ENCODE measurements around the gene PRR7. TPM values are rescaled to one million over a fixed set of nuclear protein-coding genes. Genes with fewer than 3 reads are reported as not detected.

PRR7 gene
- polyA plus RNA-seq, 3 donors = 1.8 to 17.4 (median 2.1) TPM

DNA sequence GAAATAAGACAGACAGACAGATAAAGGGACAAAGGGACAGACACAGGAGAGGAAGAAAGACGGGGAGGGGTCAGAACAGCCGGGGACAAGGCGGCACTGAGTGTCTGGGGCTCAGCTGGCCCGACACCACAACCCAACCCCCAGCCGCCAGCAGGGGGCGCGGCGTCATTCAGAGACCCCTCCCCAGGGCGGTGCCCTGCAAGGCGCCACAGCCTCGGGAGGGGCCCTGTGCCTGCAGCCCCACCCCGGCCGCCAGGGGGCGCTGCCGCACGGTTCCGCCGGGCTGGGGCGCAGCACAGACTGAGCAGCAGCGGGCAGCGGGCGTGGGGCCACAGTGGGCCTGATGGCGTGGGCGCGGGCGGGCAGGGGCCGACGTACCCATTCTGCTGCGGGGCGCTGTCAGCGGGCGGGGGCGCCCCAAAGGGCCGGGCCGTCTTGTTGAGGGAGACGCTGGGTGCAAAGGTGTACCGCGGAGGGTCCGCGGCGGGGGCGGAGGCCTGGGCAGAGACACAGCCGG, 44.9 kb downstream of the PRR7 start:
- H3K9ac ChIP-seq (ENCODE audit: insufficient read depth, low read length, poor library complexity, severe bottlenecking) = no peak overlapping the region
- H3K36me3 ChIP-seq (replicated peaks in 1 of 2; ENCODE audit: control insufficient read depth in 1 of 2, insufficient read depth in 2 of 2, low read length in 2 of 2) = peaks cover 40 to 58% of the 10 kb centered on the region in 2 donors
- peak; percentile 81 for TF ChIP-seq CTCF (IDR thresholded peaks at IDR 0.05)
- H2AFZ ChIP-seq (ENCODE audit: insufficient read depth, low read depth, low read length, poor library complexity, severe bottlenecking) = no peak overlapping the region
- no peaks in the 10 kb centered on the region for H3K27me3 ChIP-seq (ENCODE audit: control insufficient read depth in 2 of 2, insufficient read depth in 2 of 2, low read length in 2 of 2)
- H3K27ac ChIP-seq (ENCODE audit: low read depth in 1 of 2, low read length in 2 of 2) = no peak overlapping the region
- H3K9me3 ChIP-seq (replicated peaks in 1 of 2; ENCODE audit: control insufficient read depth in 1 of 2, insufficient read depth in 1 of 2, low read length in 2 of 2) = no peaks in the 10 kb centered on the region
- H3K36me3 Mint-ChIP-seq = peaks cover 54 to 71% of the 10 kb centered on the region in 2 donors
- 88% methylated on average over 30 of the region's 43 CpGs for WGBS (ENCODE audit: insufficient coverage)
- no peak overlapping the region for H3K4me3 Mint-ChIP-seq
- no peak overlapping the region for H3K4me3 ChIP-seq (replicated peaks in 1 of 3; ENCODE audit: low read depth in 2 of 3, low read length in 3 of 3)
- peaks cover 0 to 4% (median 0%) of the 10 kb centered on the region in 7 donors for H3K9me3 Mint-ChIP-seq
- no peak overlapping the region for H3K4me2 ChIP-seq (replicated peaks; ENCODE audit: extremely low read depth, low read length, poor library complexity, severe bottlenecking)
- DNase-seq = no peak
- H3K4me1 Mint-ChIP-seq = peaks cover 50% of the 10 kb centered on the region
- peaks cover 26% of the 10 kb centered on the region for H3K79me2 ChIP-seq (ENCODE audit: insufficient read depth, low read length)
- peaks cover 52 to 58% of the 10 kb centered on the region in 2 donors for H3K4me1 ChIP-seq (ENCODE audit: control insufficient read depth in 1 of 2, insufficient read depth in 2 of 2, low read length in 2 of 2)
- H3K27me3 Mint-ChIP-seq (ENCODE audit: low read depth in 3 of 3) = peaks cover 3 to 9% (median 4%) of the 10 kb centered on the region in 3 donors
- intact Hi-C loops (cut with micrococcal nuclease) = loop anchor here in 1 of 2 donors (10.0 kb wide), 1 partner anchor 53 kb away; no protein-coding TSS in a partner anchor
- H3K27ac Mint-ChIP-seq = peak overlapping the region in 2 of 7 donors; percentile 18 to 68
- H4K20me1 ChIP-seq (ENCODE audit: insufficient read depth, low read length) = peaks cover 35% of the 10 kb centered on the region

DNA sequence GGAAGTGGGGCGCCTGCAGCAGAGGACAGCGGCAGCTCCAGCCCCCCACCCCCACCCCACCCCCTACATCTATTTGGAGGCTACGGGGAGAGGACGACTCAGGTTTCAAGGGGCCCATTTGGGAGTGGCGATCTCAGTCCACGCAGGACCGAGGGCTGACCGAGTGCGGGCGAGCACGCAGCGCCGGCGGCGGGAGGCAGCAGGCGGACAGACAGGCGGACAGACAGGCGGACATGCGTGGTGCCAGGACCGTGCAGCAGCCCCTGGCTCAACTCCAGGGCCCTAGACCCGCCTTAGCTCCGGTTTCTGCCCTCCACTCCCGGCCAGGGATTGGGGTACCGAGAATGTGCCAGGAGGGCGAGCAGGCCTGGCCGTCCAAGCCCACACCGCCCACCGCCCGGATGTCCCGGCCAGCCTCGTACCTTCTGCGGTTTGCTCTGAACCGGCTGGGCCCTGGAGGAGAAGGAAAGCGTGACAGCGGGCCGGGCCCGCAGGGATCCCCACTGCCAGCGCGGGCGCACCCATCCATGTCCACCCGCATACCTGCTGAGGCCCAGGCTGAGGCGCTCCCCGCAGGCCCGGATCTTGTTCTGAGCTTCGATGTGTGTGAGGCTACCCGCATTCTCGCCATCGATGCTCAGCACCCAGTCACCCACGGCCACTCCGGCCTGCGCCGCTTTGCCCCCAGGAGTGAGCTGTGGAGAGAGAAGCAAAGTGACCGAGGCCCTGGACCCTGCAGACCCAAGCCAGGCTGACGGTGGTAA, 45.6 kb downstream of the PRR7 start:
- Mint-ChIP-seq H3K36me3 (peaks cover 51 to 64% of the 10 kb centered on the region in 2 donors), H3K27ac (peak overlapping the region in 6 of 7 donors; percentile 69 to 99 (median 98)), H3K4me3 (no peak overlapping the region), H3K9me3 (peaks cover 0 to 2% (median 0%) of the 10 kb centered on the region in 7 donors), H3K4me1 (peaks cover 51% of the 10 kb centered on the region), H3K27me3 (ENCODE audit: low read depth in 3 of 3) (peaks cover 2 to 6% (median 4%) of the 10 kb centered on the region in 3 donors)
- Histone ChIP-seq H3K36me3 (replicated peaks in 1 of 2; ENCODE audit: control insufficient read depth in 1 of 2, insufficient read depth in 2 of 2, low read length in 2 of 2) (peaks cover 38 to 54% of the 10 kb centered on the region in 2 donors), H3K9me3 (replicated peaks in 1 of 2; ENCODE audit: control insufficient read depth in 1 of 2, insufficient read depth in 1 of 2, low read length in 2 of 2) (no peaks in the 10 kb centered on the region), H4K20me1 (ENCODE audit: insufficient read depth, low read length) (peaks cover 35% of the 10 kb centered on the region), H3K79me2 (ENCODE audit: insufficient read depth, low read length) (peaks cover 32% of the 10 kb centered on the region), H3K4me3 (replicated peaks in 1 of 3; ENCODE audit: low read depth in 2 of 3, low read length in 3 of 3) (no peak overlapping the region), H3K27me3 (ENCODE audit: control insufficient read depth in 2 of 2, insufficient read depth in 2 of 2, low read length in 2 of 2) (no peaks in the 10 kb centered on the region), H3K4me2 (replicated peaks; ENCODE audit: extremely low read depth, low read length, poor library complexity, severe bottlenecking) (no peak overlapping the region), H2AFZ (ENCODE audit: insufficient read depth, low read depth, low read length, poor library complexity, severe bottlenecking) (no peak overlapping the region), H3K9ac (ENCODE audit: insufficient read depth, low read length, poor library complexity, severe bottlenecking) (no peak overlapping the region), H3K4me1 (ENCODE audit: control insufficient read depth in 1 of 2, insufficient read depth in 2 of 2, low read length in 2 of 2) (peaks cover 55 to 62% of the 10 kb centered on the region in 2 donors), H3K27ac (ENCODE audit: low read depth in 1 of 2, low read length in 2 of 2) (peak overlapping the region in 1 of 2 donors; percentile 98)
- TF ChIP-seq CTCF (IDR thresholded peaks at IDR 0.05) = no peak
- WGBS (ENCODE audit: insufficient coverage) = 97% methylated on average over 48 of the region's 54 CpGs
- DNase-seq = no peak
- intact Hi-C loops (cut with micrococcal nuclease) = loop anchor here in 1 of 2 donors (10.0 kb wide), 1 partner anchor 53 kb away; no protein-coding TSS in a partner anchor
